Brain microvascular endothelial cell (primary cell): ENCODE results near the gene PTPRN2.
"Not testable (repeated sequence)": the region's sequence is repeated elsewhere in the genome, so short reads cannot be mapped to it uniquely, and the experiment has no call there.

Experiments used
- DNase-seq: peaks from one replicate; pipeline ENCODE4 v3.0.0-alpha.2; 2020
- H3K27ac ChIP-seq: fragments of 250-450 bp; sonication (Bioruptor Pico); 2 replicates; pipeline ENCODE4 v1.5.1; 2020; ENCODE audit warnings: mild to moderate bottlenecking, moderate library complexity
- H3K27me3 ChIP-seq: fragments of 250-450 bp; sonication (Bioruptor Pico); replicated peaks from 2 replicates; pipeline ENCODE4 v1.5.1; 2020; ENCODE audit warnings: mild to moderate bottlenecking
- H3K36me3 ChIP-seq: fragments of 250-450 bp; sonication (Bioruptor Pico); replicated peaks from 2 replicates; pipeline ENCODE4 v1.5.1; 2020; ENCODE audit warnings: mild to moderate bottlenecking
- H3K4me3 ChIP-seq: 2 replicates; pipeline ENCODE4 v1.5.1; 2011; ENCODE audit warnings: low read depth, mild to moderate bottlenecking, control low read depth, low read length, moderate library complexity
- CTCF ChIP-seq: IDR thresholded peaks from 2 replicates; pipeline ENCODE4 v1.5.1; 2011; ENCODE audit warnings: low read depth, mild to moderate bottlenecking, moderate library complexity, low read length, control low read depth, inconsistent platforms; ENCODE audit errors: missing control alignments
- in situ Hi-C: cut with HindIII; loops from 2 replicates; pipeline ENCODE4 v1.10.0; 2017; ENCODE audit warnings: low sequenced_read_pairs, low pct_ligation_motif_present

The PTPRN2 gene

GRCh38 chr7:157501581-157501980 is 1086.0 kb downstream of the PTPRN2 start:
- Histone ChIP-seq H3K27me3 (no peaks in the 10 kb centered on the region), H3K27ac (no peak overlapping the region), H3K36me3 (no peaks in the 10 kb centered on the region), H3K4me3 (no peak overlapping the region)
- in situ Hi-C loops = no loop called here
- TF ChIP-seq CTCF = no peak
- DNase-seq = no peak

- H3K27me3 ChIP-seq, in situ Hi-C loops, DNase-seq, H3K36me3 ChIP-seq, H3K4me3 ChIP-seq, H3K27ac ChIP-seq: not testable (repeated sequence)
Observed at GRCh38 chr7:157500989-157501540, 1086.6 kb downstream of the PTPRN2 start.

GRCh38 chr7:157500171-157500960 is 1087.3 kb downstream of the PTPRN2 start:
- TF ChIP-seq CTCF = no peak
- DNase-seq = no peak
- no peak overlapping the region for H3K4me3 ChIP-seq
- H3K27me3 ChIP-seq = no peaks in the 10 kb centered on the region
- no peak overlapping the region for H3K27ac ChIP-seq
- no peaks in the 10 kb centered on the region for H3K36me3 ChIP-seq
- in situ Hi-C loops = no loop called here

GRCh38 chr7:157499835-157500153 is 1087.8 kb downstream of the PTPRN2 start:
- Histone ChIP-seq H3K27me3 (no peaks in the 10 kb centered on the region), H3K36me3 (no peaks in the 10 kb centered on the region), H3K4me3 (no peak overlapping the region), H3K27ac (no peak overlapping the region)
- TF ChIP-seq CTCF = no peak
- in situ Hi-C loops = no loop called here
- DNase-seq = no peak

- Histone ChIP-seq H3K36me3 (no peaks in the 10 kb centered on the region), H3K27me3 (no peaks in the 10 kb centered on the region), H3K4me3 (no peak overlapping the region), H3K27ac (no peak overlapping the region)
- DNase-seq = no peak
- no peak for TF ChIP-seq CTCF
- in situ Hi-C loops = no loop called here
Observed at GRCh38 chr7:157499121-157499834, 1088.3 kb downstream of the PTPRN2 start.

- in situ Hi-C loops = no loop called here
- no peaks in the 10 kb centered on the region for H3K27me3 ChIP-seq
- DNase-seq = no peak
- no peak overlapping the region for H3K4me3 ChIP-seq
- TF ChIP-seq CTCF = no peak
- H3K36me3 ChIP-seq = no peaks in the 10 kb centered on the region
- H3K27ac ChIP-seq = no peak overlapping the region
Observed at GRCh38 chr7:157498657-157499056, 1089.0 kb downstream of the PTPRN2 start.
